Urinary bladder (tissue), 4 donors: ENCODE measurements around the gene SSBP2. TPM values are rescaled to one million over a fixed set of nuclear protein-coding genes. Genes with fewer than 3 reads are reported as not detected.

Experiments used
- DNase-seq: peaks from one replicate; pipeline ENCODE4 v3.0.0-alpha.2; 2015; ENCODE audit errors: extremely low spot score
- H3K27ac ChIP-seq: one replicate; pipeline ENCODE4 v1.5.1; 2013; ENCODE audit warnings: low read depth, mild to moderate bottlenecking, moderate library complexity
- H3K36me3 ChIP-seq: one replicate; pipeline ENCODE4 v1.6.1; 2013; ENCODE audit warnings: mild to moderate bottlenecking, moderate library complexity; ENCODE audit not compliant: insufficient read depth
- H3K4me1 ChIP-seq: one replicate; pipeline ENCODE4 v1.6.1; 2013; ENCODE audit warnings: mild to moderate bottlenecking, moderate library complexity; ENCODE audit not compliant: insufficient read depth
- H3K4me3 ChIP-seq: one replicate; pipeline ENCODE4 v1.5.1; 2013; ENCODE audit warnings: low read depth, low read length
- WGBS: extraction: QIAGEN DNeasy Blood & Tissue Kit; methylation state at CpG from one replicate; pipeline ENCODE4 v1.1.7; 2013; 5-methylcytosine and 5-hydroxymethylcytosine counted together
- polyA plus RNA-seq: library from polyadenylated mRNA; stranded (reverse); fragments of 200-250 nt; gene quantifications from one replicate; pipeline ENCODE4 v1.2.3, GENCODE V29; 2013
- total RNA-seq: library from RNA; depleted of rRNA; stranded (reverse); fragments of >200 nt; gene quantifications from one replicate; pipeline ENCODE4 v1.2.3, GENCODE V29; 2014
- donor health status: healthy with polysubstance abuse.
- donor health status: healthy.

Gene SSBP2
- total and polyA plus RNA-seq, 2 donors: 58.6 to 94.8 TPM

- H3K36me3 ChIP-seq: no peaks in the 10 kb centered on the region
- H3K27ac ChIP-seq: no peak overlapping the region
- no peaks in the 10 kb centered on the region for H3K4me1 ChIP-seq
- no peak overlapping the region for H3K4me3 ChIP-seq
- DNase-seq: no peak
- 92% methylated on average over 1 of the region's 1 CpG for WGBS
Measured at GRCh38 chr5:81761970-81762369, 11.1 kb upstream of the SSBP2 start.

- WGBS: 66% methylated on average over 2 of the region's 2 CpGs
- DNase-seq: no peak
- no peaks in the 10 kb centered on the region for H3K36me3 ChIP-seq
- H3K4me3 ChIP-seq: no peak overlapping the region
- peaks cover 2% of the 10 kb centered on the region for H3K4me1 ChIP-seq
- no peak overlapping the region for H3K27ac ChIP-seq
Measured at GRCh38 chr5:81761270-81761669, 10.4 kb upstream of the SSBP2 start.

- no peak overlapping the region for H3K27ac ChIP-seq
Measured at GRCh38 chr5:81760521-81760920, 9.6 kb upstream of the SSBP2 start.

GRCh38 chr5:81759632-81760005, 8.7 kb upstream of the SSBP2 start:
- Histone ChIP-seq H3K36me3 (no peaks in the 10 kb centered on the region), H3K27ac (no peak overlapping the region), H3K4me3 (no peak overlapping the region), H3K4me1 (peaks cover 2% of the 10 kb centered on the region)
- no peak for DNase-seq
- whole genome bisulfite sequencing: 65% methylated on average over 6 of the region's 6 CpGs

More at GRCh38 chr5:81760521-81760920, 9.6 kb upstream of the SSBP2 start:
- Histone ChIP-seq H3K36me3 (no peaks in the 10 kb centered on the region), H3K4me1 (peaks cover 2% of the 10 kb centered on the region), H3K4me3 (no peak overlapping the region)
- WGBS: 68% methylated on average over 4 of the region's 4 CpGs
- DNase-seq: no peak

GRCh38 chr5:81757404-81757803, 6.5 kb upstream of the SSBP2 start:
- 90% methylated on average over 1 of the region's 1 CpG for WGBS
- no peak overlapping the region for H3K27ac ChIP-seq
- peaks cover 2% of the 10 kb centered on the region for H3K4me1 ChIP-seq
- H3K4me3 ChIP-seq: no peak overlapping the region
- no peaks in the 10 kb centered on the region for H3K36me3 ChIP-seq
- no peak for DNase-seq

- Histone ChIP-seq H3K27ac (no peak overlapping the region), H3K36me3 (no peaks in the 10 kb centered on the region), H3K4me1 (peaks cover 3% of the 10 kb centered on the region), H3K4me3 (no peak overlapping the region)
- DNase-seq: no peak
Measured at GRCh38 chr5:81756016-81756415, 5.1 kb upstream of the SSBP2 start.

- Histone ChIP-seq H3K4me1 (peaks cover 3% of the 10 kb centered on the region), H3K4me3 (no peak overlapping the region), H3K36me3 (no peaks in the 10 kb centered on the region), H3K27ac (peak overlapping the region; percentile 18)
- DNase-seq: no peak
- WGBS: 12% methylated on average over 2 of the region's 2 CpGs
Measured at GRCh38 chr5:81755320-81755719, 4.4 kb upstream of the SSBP2 start.

- Histone ChIP-seq H3K4me1 (peaks cover 3% of the 10 kb centered on the region), H3K36me3 (no peaks in the 10 kb centered on the region), H3K27ac (no peak overlapping the region), H3K4me3 (no peak overlapping the region)
- no peak for DNase-seq
- 91% methylated on average over 2 of the region's 2 CpGs for WGBS
Measured at GRCh38 chr5:81754621-81755020, 3.7 kb upstream of the SSBP2 start.

GRCh38 chr5:81753429-81753828, 2.5 kb upstream of the SSBP2 start:
- no peak overlapping the region for H3K27ac ChIP-seq
- no peak for DNase-seq
- H3K4me3 ChIP-seq: no peak overlapping the region
- 75% methylated on average over 2 of the region's 2 CpGs for WGBS
- H3K36me3 ChIP-seq: no peaks in the 10 kb centered on the region
- peaks cover 3% of the 10 kb centered on the region for H3K4me1 ChIP-seq

- H3K4me1 ChIP-seq: peaks cover 3% of the 10 kb centered on the region
- peak overlapping the region; percentile 100 for H3K27ac ChIP-seq
- 94% methylated on average over 5 of the region's 5 CpGs for WGBS
- DNase-seq: no peak
- H3K36me3 ChIP-seq: no peaks in the 10 kb centered on the region
- no peak overlapping the region for H3K4me3 ChIP-seq
Measured at GRCh38 chr5:81752644-81752963, 1.7 kb upstream of the SSBP2 start.

GRCh38 chr5:81751836-81752643, 1.1 kb upstream of the SSBP2 start:
- Histone ChIP-seq H3K4me1 (peaks cover 3% of the 10 kb centered on the region), H3K4me3 (peak overlapping the region; percentile 100), H3K36me3 (no peaks in the 10 kb centered on the region), H3K27ac (peak overlapping the region; percentile 100)
- no peak for DNase-seq
- 17% methylated on average over 37 of the region's 37 CpGs for WGBS

GRCh38 chr5:81750308-81751008, 439 bp downstream of the SSBP2 start:
- WGBS: under 1% methylated on average over 82 of the region's 90 CpGs
- H3K27ac ChIP-seq: peak overlapping the region; percentile 93

GRCh38 chr5:81749561-81750307, 1.2 kb downstream of the SSBP2 start:
- DNase-seq: no peak
- peaks cover 1% of the 10 kb centered on the region for H3K4me1 ChIP-seq
- under 1% methylated on average over 60 of the region's 61 CpGs for WGBS

More at GRCh38 chr5:81750308-81751008, 439 bp downstream of the SSBP2 start:
- Histone ChIP-seq H3K4me3 (peak overlapping the region; percentile 100), H3K4me1 (peaks cover 1% of the 10 kb centered on the region), H3K36me3 (no peaks in the 10 kb centered on the region)
- no peak for DNase-seq

GRCh38 chr5:81749192-81749560, 1.7 kb downstream of the SSBP2 start:
- 13% methylated on average over 6 of the region's 6 CpGs for WGBS
- no peak for DNase-seq
- peaks cover 1% of the 10 kb centered on the region for H3K4me1 ChIP-seq
- no peaks in the 10 kb centered on the region for H3K36me3 ChIP-seq
- peak overlapping the region; percentile 100 for H3K4me3 ChIP-seq
- peak overlapping the region; percentile 93 for H3K27ac ChIP-seq

More at GRCh38 chr5:81749561-81750307, 1.2 kb downstream of the SSBP2 start:
- Histone ChIP-seq H3K4me3 (peak overlapping the region; percentile 100), H3K27ac (peak overlapping the region; percentile 93), H3K36me3 (no peaks in the 10 kb centered on the region)
